HepG2 (cell line): ENCODE measurements around the gene STUB1. TPM values are rescaled to one million over a fixed set of nuclear protein-coding genes. Genes with fewer than 3 reads are reported as not detected.

Source experiments
- ONECUT2 ChIP-seq: sonication (generic); formaldehyde crosslinking; IDR thresholded peaks from 2 replicates; pipeline ENCODE4 v1.4.0; 2020; ENCODE audit warnings: missing genetic modification reagents
- RELA ChIP-seq: sonication (generic); formaldehyde crosslinking; IDR thresholded peaks from 2 replicates; pipeline ENCODE4 v1.4.0; 2020; ENCODE audit warnings: missing genetic modification reagents
- STAG1 ChIP-seq: sonication (generic); formaldehyde crosslinking; IDR thresholded peaks from 2 replicates; pipeline ENCODE4 v1.4.0; 2020; ENCODE audit warnings: missing genetic modification reagents
- ZBTB3 ChIP-seq: sonication (generic); formaldehyde crosslinking; IDR thresholded peaks from 2 replicates; pipeline ENCODE4 v1.4.0; 2020; ENCODE audit warnings: low read depth, mild to moderate bottlenecking, moderate library complexity, missing genetic modification reagents, borderline replicate concordance
- ZMYM3 ChIP-seq: sonication (generic); formaldehyde crosslinking; IDR thresholded peaks from 2 replicates; pipeline ENCODE4 v1.5.1; 2020; ENCODE audit warnings: mild to moderate bottlenecking, missing genetic modification reagents
- ZNF569 ChIP-seq: sonication (generic); formaldehyde crosslinking; IDR thresholded peaks from 2 replicates; pipeline ENCODE4 v1.5.0; 2020; ENCODE audit warnings: mild to moderate bottlenecking, missing genetic modification reagents, moderate library complexity, borderline replicate concordance
- ZNF629 ChIP-seq: sonication (generic); formaldehyde crosslinking; conservative IDR thresholded peaks from 2 replicates; pipeline ENCODE4 v1.5.0; 2020; ENCODE audit warnings: missing genetic modification reagents
- ZNF720 ChIP-seq: sonication (generic); formaldehyde crosslinking; IDR thresholded peaks from 2 replicates; pipeline ENCODE4 v1.4.0; 2020; ENCODE audit warnings: missing genetic modification reagents
- ZNF776 ChIP-seq: sonication (generic); formaldehyde crosslinking; IDR thresholded peaks from 2 replicates; pipeline ENCODE4 v1.4.0; 2020; ENCODE audit warnings: mild to moderate bottlenecking, missing genetic modification reagents
- ZNF792 ChIP-seq: IDR thresholded peaks from 2 replicates; pipeline ENCODE4 v1.6.1; 2016
- ZSCAN12 ChIP-seq: sonication (generic); formaldehyde crosslinking; IDR thresholded peaks from 2 replicates; pipeline ENCODE4 v1.9.0; 2021; ENCODE audit warnings: mild to moderate bottlenecking, missing genetic modification reagents
- polyA plus RNA-seq, 8 experiments: library from polyadenylated mRNA; depleted of rRNA in 3 of 8; stranded (reverse) in 7 of 8; unstranded in 1 of 8; fragments of >200 nt; fragmentation: Illumina TruSeq in 4 of 8; extraction: Trizol in 4 of 8; gene quantifications; 2 replicates each; pipeline versions ENCODE4 v1.2.1 to v1.2.3, GENCODE V29; 2011 to 2016; ENCODE audit warnings: low read depth in 4 of 8, missing spikeins in 1 of 8, mixed read lengths in 1 of 8; ENCODE audit not compliant: insufficient read depth in 1 of 8
- total RNA-seq, 5 experiments: library from RNA; depleted of rRNA; stranded (reverse); fragments of >200 nt; fragmentation: Illumina TruSeq; extraction: Trizol; gene quantifications; 2 replicates each; pipeline ENCODE4 v1.2.3, GENCODE V29; 2016; ENCODE audit warnings: low read depth in 1 of 5
- TF ChIP-seq, protein P1 (sequence below): sonication (generic); formaldehyde crosslinking; IDR thresholded peaks from one replicate; pipeline ENCODE4 v1.5.1; 2020; ENCODE audit warnings: mild to moderate bottlenecking, missing genetic modification reagents; ENCODE audit errors: not compliant biosample characterization
- TF ChIP-seq, protein P2 (sequence below): sonication (generic); formaldehyde crosslinking; IDR thresholded peaks from 2 replicates; pipeline ENCODE4 v1.5.0; 2020; ENCODE audit warnings: mild to moderate bottlenecking, missing genetic modification reagents, borderline replicate concordance
- TF ChIP-seq, protein P3 (sequence below): sonication (generic); formaldehyde crosslinking; IDR thresholded peaks from 2 replicates; pipeline ENCODE4 v1.4.0; 2020; ENCODE audit warnings: missing genetic modification reagents, borderline replicate concordance

STUB1 gene
- total and polyA plus RNA-seq, 2 of the 13 experiments (the other 11 are each of a cell fraction or from before 2014, with no cell fraction given), result 52.9 to 78.2 TPM

DNA sequence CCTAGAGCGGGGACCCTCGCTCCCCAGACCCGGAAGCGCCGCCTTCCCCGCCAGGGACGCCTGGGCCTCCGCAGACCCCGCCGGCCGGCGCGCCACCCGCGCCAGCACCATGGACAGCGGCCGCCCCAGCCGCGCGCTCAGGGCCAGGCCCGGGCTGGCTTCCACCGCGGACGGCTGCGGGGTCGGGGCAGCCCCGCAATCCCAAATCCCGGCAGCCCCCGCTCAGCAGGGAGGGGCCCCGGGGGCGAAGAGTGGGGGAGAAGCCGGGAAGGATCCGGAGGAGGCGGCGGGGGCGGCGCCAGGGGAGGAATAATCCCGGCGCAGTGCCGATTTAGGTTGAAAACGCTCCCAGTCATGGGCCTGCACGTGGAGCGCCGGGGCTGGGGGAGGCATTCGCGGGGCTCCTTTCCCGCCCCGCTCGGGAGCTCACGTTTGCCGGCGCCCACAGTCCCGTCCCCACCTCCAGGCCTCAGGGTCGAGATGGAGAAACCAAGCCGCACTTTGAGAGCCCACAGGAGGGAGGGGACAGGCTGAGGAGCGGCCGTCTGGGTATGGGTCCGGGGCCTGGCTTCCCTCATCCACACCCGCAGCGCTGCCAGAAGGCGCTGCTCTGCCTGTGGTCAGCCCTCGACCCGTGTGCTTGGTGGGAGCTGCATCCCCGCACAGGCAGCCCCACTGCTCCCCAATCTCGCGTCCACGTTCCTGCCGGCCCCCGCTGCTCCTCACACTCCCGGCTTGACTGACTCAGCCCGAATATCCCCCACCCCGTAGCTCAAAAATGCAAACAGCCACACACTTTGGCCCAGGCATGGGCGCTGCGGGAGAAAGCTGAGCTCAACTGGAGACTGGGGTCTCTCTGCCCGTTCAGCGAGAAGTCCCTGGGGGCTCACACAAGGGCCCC lies 20.7 kb downstream of the STUB1 start (continued):
- TF ChIP-seq, protein P1, sequence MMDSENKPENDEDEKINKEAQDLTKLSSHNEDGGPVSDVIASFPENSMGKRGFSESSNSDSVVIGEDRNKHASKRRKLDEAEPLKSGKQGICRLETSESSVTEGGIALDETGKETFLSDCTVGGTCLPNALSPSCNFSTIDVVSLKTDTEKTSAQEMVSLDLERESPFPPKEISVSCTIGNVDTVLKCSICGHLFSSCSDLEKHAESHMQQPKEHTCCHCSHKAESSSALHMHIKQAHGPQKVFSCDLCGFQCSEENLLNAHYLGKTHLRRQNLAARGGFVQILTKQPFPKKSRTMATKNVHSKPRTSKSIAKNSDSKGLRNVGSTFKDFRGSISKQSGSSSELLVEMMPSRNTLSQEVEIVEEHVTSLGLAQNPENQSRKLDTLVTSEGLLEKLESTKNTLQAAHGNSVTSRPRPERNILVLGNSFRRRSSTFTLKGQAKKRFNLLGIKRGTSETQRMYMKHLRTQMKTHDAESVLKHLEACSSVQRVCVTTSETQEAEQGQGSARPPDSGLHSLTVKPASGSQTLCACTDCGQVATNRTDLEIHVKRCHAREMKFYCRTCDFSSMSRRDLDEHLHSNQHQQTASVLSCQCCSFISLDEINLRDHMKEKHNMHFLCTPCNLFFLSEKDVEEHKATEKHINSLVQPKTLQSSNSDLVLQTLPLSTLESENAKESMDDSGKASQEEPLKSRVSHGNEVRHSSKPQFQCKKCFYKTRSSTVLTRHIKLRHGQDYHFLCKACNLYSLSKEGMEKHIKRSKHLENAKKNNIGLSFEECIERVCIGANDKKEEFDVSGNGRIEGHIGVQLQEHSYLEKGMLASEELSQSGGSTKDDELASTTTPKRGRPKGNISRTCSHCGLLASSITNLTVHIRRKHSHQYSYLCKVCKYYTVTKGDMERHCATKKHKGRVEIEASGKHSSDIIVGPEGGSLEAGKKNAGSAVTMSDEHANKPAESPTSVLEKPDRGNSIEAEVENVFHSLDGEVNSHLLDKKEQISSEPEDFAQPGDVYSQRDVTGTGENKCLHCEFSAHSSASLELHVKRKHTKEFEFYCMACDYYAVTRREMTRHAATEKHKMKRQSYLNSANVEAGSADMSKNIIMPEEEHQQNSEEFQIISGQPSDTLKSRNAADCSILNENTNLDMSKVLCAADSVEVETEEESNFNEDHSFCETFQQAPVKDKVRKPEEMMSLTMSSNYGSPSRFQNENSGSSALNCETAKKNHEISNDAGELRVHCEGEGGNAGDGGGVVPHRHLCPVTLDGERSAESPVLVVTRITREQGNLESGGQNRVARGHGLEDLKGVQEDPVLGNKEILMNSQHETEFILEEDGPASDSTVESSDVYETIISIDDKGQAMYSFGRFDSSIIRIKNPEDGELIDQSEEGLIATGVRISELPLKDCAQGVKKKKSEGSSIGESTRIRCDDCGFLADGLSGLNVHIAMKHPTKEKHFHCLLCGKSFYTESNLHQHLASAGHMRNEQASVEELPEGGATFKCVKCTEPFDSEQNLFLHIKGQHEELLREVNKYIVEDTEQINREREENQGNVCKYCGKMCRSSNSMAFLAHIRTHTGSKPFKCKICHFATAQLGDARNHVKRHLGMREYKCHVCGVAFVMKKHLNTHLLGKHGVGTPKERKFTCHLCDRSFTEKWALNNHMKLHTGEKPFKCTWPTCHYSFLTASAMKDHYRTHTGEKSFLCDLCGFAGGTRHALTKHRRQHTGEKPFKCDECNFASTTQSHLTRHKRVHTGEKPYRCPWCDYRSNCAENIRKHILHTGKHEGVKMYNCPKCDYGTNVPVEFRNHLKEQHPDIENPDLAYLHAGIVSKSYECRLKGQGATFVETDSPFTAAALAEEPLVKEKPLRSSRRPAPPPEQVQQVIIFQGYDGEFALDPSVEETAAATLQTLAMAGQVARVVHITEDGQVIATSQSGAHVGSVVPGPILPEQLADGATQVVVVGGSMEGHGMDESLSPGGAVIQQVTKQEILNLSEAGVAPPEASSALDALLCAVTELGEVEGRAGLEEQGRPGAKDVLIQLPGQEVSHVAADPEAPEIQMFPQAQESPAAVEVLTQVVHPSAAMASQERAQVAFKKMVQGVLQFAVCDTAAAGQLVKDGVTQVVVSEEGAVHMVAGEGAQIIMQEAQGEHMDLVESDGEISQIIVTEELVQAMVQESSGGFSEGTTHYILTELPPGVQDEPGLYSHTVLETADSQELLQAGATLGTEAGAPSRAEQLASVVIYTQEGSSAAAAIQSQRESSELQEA (CRISPR knock-in tag), result no peak
- no peak for TF ChIP-seq RELA (CRISPR knock-in tag)
- TF ChIP-seq STAG1 (CRISPR knock-in tag), result no peak
- peak; percentile 90 for TF ChIP-seq ZSCAN12
- TF ChIP-seq, protein P2, sequence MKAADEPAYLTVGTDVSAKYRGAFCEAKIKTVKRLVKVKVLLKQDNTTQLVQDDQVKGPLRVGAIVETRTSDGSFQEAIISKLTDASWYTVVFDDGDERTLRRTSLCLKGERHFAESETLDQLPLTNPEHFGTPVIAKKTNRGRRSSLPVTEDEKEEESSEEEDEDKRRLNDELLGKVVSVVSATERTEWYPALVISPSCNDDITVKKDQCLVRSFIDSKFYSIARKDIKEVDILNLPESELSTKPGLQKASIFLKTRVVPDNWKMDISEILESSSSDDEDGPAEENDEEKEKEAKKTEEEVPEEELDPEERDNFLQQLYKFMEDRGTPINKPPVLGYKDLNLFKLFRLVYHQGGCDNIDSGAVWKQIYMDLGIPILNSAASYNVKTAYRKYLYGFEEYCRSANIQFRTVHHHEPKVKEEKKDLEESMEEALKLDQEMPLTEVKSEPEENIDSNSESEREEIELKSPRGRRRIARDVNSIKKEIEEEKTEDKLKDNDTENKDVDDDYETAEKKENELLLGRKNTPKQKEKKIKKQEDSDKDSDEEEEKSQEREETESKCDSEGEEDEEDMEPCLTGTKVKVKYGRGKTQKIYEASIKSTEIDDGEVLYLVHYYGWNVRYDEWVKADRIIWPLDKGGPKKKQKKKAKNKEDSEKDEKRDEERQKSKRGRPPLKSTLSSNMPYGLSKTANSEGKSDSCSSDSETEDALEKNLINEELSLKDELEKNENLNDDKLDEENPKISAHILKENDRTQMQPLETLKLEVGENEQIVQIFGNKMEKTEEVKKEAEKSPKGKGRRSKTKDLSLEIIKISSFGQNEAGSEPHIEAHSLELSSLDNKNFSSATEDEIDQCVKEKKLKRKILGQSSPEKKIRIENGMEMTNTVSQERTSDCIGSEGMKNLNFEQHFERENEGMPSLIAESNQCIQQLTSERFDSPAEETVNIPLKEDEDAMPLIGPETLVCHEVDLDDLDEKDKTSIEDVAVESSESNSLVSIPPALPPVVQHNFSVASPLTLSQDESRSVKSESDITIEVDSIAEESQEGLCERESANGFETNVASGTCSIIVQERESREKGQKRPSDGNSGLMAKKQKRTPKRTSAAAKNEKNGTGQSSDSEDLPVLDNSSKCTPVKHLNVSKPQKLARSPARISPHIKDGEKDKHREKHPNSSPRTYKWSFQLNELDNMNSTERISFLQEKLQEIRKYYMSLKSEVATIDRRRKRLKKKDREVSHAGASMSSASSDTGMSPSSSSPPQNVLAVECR (CRISPR knock-in tag), result peak; percentile 46; the same call in 1 of the 2 replicates
- TF ChIP-seq ZNF569 (CRISPR knock-in tag), result no peak
- peak; percentile 47; the same call in 1 of the 2 replicates for TF ChIP-seq ZNF776
- 0 out of 2 replicates have a peak, but pooled peaks have one; percentile 59 for TF ChIP-seq ZNF792 (CRISPR knock-in tag)
- TF ChIP-seq ZBTB3 (CRISPR knock-in tag), result no peak
- TF ChIP-seq ZNF629 (CRISPR knock-in tag), result no peak
- TF ChIP-seq, protein P3, sequence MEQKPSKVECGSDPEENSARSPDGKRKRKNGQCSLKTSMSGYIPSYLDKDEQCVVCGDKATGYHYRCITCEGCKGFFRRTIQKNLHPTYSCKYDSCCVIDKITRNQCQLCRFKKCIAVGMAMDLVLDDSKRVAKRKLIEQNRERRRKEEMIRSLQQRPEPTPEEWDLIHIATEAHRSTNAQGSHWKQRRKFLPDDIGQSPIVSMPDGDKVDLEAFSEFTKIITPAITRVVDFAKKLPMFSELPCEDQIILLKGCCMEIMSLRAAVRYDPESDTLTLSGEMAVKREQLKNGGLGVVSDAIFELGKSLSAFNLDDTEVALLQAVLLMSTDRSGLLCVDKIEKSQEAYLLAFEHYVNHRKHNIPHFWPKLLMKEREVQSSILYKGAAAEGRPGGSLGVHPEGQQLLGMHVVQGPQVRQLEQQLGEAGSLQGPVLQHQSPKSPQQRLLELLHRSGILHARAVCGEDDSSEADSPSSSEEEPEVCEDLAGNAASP (CRISPR knock-in tag), result 0 out of 2 replicates have a peak, but pooled peaks have one; percentile 24
- no peak for TF ChIP-seq ZNF720
- TF ChIP-seq ONECUT2 (CRISPR knock-in tag), result no peak
- TF ChIP-seq ZMYM3, result no peak
